ENCODE measurements around the gene SYT1. TPM values are rescaled to one million over a fixed set of nuclear protein-coding genes. Genes with fewer than 3 reads are reported as not detected.

SYT1 gene
- total and polyA plus RNA-seq, 2 of the 8 experiments (the other 6 are each of a cell fraction or from before 2014, with no cell fraction given): 11.0 to 34.6 TPM

GRCh38 chr12:78820946-78821345 lies 43.6 kb upstream of the SYT1 start (continued):
- TF ChIP-seq, protein P1, sequence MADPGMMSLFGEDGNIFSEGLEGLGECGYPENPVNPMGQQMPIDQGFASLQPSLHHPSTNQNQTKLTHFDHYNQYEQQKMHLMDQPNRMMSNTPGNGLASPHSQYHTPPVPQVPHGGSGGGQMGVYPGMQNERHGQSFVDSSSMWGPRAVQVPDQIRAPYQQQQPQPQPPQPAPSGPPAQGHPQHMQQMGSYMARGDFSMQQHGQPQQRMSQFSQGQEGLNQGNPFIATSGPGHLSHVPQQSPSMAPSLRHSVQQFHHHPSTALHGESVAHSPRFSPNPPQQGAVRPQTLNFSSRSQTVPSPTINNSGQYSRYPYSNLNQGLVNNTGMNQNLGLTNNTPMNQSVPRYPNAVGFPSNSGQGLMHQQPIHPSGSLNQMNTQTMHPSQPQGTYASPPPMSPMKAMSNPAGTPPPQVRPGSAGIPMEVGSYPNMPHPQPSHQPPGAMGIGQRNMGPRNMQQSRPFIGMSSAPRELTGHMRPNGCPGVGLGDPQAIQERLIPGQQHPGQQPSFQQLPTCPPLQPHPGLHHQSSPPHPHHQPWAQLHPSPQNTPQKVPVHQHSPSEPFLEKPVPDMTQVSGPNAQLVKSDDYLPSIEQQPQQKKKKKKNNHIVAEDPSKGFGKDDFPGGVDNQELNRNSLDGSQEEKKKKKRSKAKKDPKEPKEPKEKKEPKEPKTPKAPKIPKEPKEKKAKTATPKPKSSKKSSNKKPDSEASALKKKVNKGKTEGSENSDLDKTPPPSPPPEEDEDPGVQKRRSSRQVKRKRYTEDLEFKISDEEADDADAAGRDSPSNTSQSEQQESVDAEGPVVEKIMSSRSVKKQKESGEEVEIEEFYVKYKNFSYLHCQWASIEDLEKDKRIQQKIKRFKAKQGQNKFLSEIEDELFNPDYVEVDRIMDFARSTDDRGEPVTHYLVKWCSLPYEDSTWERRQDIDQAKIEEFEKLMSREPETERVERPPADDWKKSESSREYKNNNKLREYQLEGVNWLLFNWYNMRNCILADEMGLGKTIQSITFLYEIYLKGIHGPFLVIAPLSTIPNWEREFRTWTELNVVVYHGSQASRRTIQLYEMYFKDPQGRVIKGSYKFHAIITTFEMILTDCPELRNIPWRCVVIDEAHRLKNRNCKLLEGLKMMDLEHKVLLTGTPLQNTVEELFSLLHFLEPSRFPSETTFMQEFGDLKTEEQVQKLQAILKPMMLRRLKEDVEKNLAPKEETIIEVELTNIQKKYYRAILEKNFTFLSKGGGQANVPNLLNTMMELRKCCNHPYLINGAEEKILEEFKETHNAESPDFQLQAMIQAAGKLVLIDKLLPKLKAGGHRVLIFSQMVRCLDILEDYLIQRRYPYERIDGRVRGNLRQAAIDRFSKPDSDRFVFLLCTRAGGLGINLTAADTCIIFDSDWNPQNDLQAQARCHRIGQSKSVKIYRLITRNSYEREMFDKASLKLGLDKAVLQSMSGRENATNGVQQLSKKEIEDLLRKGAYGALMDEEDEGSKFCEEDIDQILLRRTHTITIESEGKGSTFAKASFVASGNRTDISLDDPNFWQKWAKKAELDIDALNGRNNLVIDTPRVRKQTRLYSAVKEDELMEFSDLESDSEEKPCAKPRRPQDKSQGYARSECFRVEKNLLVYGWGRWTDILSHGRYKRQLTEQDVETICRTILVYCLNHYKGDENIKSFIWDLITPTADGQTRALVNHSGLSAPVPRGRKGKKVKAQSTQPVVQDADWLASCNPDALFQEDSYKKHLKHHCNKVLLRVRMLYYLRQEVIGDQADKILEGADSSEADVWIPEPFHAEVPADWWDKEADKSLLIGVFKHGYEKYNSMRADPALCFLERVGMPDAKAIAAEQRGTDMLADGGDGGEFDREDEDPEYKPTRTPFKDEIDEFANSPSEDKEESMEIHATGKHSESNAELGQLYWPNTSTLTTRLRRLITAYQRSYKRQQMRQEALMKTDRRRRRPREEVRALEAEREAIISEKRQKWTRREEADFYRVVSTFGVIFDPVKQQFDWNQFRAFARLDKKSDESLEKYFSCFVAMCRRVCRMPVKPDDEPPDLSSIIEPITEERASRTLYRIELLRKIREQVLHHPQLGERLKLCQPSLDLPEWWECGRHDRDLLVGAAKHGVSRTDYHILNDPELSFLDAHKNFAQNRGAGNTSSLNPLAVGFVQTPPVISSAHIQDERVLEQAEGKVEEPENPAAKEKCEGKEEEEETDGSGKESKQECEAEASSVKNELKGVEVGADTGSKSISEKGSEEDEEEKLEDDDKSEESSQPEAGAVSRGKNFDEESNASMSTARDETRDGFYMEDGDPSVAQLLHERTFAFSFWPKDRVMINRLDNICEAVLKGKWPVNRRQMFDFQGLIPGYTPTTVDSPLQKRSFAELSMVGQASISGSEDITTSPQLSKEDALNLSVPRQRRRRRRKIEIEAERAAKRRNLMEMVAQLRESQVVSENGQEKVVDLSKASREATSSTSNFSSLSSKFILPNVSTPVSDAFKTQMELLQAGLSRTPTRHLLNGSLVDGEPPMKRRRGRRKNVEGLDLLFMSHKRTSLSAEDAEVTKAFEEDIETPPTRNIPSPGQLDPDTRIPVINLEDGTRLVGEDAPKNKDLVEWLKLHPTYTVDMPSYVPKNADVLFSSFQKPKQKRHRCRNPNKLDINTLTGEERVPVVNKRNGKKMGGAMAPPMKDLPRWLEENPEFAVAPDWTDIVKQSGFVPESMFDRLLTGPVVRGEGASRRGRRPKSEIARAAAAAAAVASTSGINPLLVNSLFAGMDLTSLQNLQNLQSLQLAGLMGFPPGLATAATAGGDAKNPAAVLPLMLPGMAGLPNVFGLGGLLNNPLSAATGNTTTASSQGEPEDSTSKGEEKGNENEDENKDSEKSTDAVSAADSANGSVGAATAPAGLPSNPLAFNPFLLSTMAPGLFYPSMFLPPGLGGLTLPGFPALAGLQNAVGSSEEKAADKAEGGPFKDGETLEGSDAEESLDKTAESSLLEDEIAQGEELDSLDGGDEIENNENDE (IDR thresholded peaks at IDR 0.05; ENCODE audit: insufficient replicate concordance, low read length): no peak
- TF ChIP-seq KDM5A (IDR thresholded peaks at IDR 0.05; ENCODE audit: low read length): no peak
- TF ChIP-seq SP1 (IDR thresholded peaks at IDR 0.05; ENCODE audit: low read depth, low read length): no peak

Data from H1 (cell line).